ENCODE data around the gene SQSTM1.
"Not testable (repeated sequence)": the region's sequence is repeated elsewhere in the genome, so short reads cannot be mapped to it uniquely, and the experiment has no call there.

The SQSTM1 gene

GRCh38 chr5:179820483-179821297, at the start of gene SQSTM1:
Gene SQSTM1 (plus strand): TSS chr5:179820905. CDS start chr5:179820937, 32 bp downstream.
- DNase-seq: peak; percentile 75 to 86

GRCh38 chr5:179771311-179771895, 49.3 kb upstream of the SQSTM1 start:
- DNase-seq: no peak

GRCh38 chr5:179772351-179772750, 48.4 kb upstream of the SQSTM1 start:
- DNase-seq: no peak

GRCh38 chr5:179773686-179774040, 47.0 kb upstream of the SQSTM1 start:
- DNase-seq: no peak

- no peak for DNase-seq
These were observed 46.3 kb upstream of the SQSTM1 start for GRCh38 chr5:179774442-179774841.

GRCh38 chr5:179776411-179776938, 44.2 kb upstream of the SQSTM1 start:
- no peak for DNase-seq

GRCh38 chr5:179777456-179777855, 43.2 kb upstream of the SQSTM1 start:
- no peak for DNase-seq

GRCh38 chr5:179777909-179778308, 42.8 kb upstream of the SQSTM1 start:
- no peak for DNase-seq

GRCh38 chr5:179778591-179778990, 42.1 kb upstream of the SQSTM1 start:
- no peak for DNase-seq

GRCh38 chr5:179779826-179780225, 40.9 kb upstream of the SQSTM1 start:
- DNase-seq: no peak

GRCh38 chr5:179780362-179780761, 40.3 kb upstream of the SQSTM1 start:
- DNase-seq: no peak

- DNase-seq: no peak
These were observed 38.9 kb upstream of the SQSTM1 start for GRCh38 chr5:179781846-179782245.

- no peak for DNase-seq
These were observed 37.6 kb upstream of the SQSTM1 start for GRCh38 chr5:179783128-179783527.

GRCh38 chr5:179786861-179787260, 33.8 kb upstream of the SQSTM1 start:
- no peak for DNase-seq

- no peak for DNase-seq
These were observed 32.4 kb upstream of the SQSTM1 start for GRCh38 chr5:179788193-179788854.

- not testable (repeated sequence) for DNase-seq
These were observed 31.4 kb upstream of the SQSTM1 start for GRCh38 chr5:179789278-179789677.

GRCh38 chr5:179791881-179792611, 28.7 kb upstream of the SQSTM1 start:
- no peak for DNase-seq

GRCh38 chr5:179792612-179793467, 27.9 kb upstream of the SQSTM1 start:
- no peak for DNase-seq

GRCh38 chr5:179793468-179794139, 27.1 kb upstream of the SQSTM1 start, which contains the start of gene LTC4S:
Gene LTC4S (plus strand): TSS chr5:179793986. CDS start chr5:179794081, 95 bp downstream.
- DNase-seq: no peak

GRCh38 chr5:179794171-179794570, 26.5 kb upstream of the SQSTM1 start:
- no peak for DNase-seq

- DNase-seq: no peak
These were observed 26.1 kb upstream of the SQSTM1 start for GRCh38 chr5:179794575-179794974.

All from stimulated activated CD4-positive, alpha-beta T cell treated with anti-CD3 and anti-CD28 coated beads, Interleukin-2, amount 100 ng/mL, for 48 hours (primary cell).